ENCODE results near the gene CDC42EP4.

CDC42EP4 gene

GRCh38 chr17:73293480-73293911, 18.3 kb downstream of the CDC42EP4 start:
- no peak for DNase-seq

DNA sequence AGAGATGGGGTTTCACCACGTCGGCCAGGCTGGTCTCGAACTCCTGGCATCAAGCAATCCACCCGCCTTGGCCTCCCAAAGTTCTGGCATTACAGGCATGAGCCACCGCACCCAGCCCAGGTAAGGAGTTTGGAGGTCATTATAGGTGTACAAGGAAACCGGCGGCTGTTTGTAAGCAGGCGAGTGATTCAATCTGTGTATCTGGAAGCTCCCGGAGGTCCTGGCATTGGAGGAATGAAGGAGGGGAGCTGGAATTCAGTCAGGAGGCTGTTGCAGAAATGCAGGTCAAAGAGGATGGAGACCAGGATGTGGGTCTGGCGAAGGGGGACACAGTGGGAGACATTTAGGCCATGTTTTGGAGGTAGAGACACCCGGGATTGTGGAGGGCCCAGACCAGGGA, 18.8 kb downstream of the CDC42EP4 start:
- DNase-seq = no peak

- no peak for DNase-seq
Observed at GRCh38 chr17:73292031-73292531, 19.7 kb downstream of the CDC42EP4 start.

DNA sequence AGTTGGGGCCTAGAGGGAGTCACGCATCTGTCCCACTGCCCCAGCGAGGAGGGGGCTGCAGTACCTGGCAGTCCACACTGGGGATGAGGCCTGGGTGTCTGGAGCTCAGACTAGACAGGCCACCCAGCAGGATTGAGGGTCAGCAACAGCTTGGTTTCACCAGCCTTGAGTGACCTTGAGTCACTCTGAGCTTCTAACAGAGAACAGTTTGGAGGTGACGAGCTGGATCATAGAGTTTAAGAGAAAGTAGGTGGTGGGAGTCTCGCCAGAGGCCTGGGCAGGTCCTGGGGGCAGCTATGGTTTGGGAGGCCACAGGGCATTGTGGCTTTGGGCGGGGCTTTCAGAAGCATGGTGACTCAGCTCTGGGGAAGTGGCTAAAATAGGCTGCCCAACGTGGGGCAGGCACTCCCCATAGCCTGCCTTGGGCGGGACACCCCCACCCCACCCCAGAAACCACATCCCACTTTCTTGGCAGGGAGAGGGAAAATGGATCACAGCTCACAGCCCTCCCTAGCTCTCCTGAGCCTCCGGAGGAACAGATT, 20.5 kb downstream of the CDC42EP4 start:
- no peak for DNase-seq

DNA sequence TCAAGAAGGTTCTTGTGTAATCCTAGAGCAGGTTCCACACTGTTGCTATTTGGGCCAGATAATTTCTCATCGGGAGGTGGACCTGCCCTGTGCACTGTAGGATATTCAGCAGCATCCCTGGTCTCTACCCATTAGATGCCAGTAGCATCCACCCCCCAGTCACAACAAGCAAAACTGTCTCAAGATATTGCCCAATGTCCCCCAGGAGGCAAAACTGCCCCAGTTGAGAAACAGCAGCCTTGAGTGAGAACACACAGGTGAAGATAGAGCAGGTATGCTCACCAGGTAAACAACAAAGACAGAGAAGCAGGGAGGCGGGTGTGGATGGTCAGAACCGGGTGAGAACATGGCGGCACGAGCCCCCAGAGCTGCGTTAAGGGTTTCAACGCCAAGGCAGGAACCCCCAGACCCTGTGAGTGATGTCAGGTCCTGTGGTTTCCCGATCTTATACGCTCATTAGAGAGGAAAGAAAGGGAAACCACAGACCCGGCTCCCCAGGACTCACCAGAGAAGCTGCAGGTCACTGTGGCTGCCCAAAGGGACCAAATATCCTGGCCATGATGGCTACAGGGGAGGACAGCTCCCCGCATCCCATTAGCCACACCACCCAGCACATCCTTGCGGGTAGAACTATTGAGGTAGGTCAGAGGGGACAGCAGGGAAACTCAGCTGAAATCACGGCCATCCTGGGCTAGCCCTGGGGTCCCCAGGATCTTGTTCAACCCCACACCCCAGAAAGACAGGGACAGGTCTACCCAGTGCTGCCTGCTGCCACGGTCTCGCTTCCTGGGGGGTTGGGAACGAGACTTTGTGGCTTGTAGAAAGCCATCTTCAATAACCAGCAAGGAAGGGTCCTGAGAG, 21.2 kb downstream of the CDC42EP4 start:
- no peak for DNase-seq

- no peak for DNase-seq
Observed at GRCh38 chr17:73289549-73290254, 22.1 kb downstream of the CDC42EP4 start.

DNA sequence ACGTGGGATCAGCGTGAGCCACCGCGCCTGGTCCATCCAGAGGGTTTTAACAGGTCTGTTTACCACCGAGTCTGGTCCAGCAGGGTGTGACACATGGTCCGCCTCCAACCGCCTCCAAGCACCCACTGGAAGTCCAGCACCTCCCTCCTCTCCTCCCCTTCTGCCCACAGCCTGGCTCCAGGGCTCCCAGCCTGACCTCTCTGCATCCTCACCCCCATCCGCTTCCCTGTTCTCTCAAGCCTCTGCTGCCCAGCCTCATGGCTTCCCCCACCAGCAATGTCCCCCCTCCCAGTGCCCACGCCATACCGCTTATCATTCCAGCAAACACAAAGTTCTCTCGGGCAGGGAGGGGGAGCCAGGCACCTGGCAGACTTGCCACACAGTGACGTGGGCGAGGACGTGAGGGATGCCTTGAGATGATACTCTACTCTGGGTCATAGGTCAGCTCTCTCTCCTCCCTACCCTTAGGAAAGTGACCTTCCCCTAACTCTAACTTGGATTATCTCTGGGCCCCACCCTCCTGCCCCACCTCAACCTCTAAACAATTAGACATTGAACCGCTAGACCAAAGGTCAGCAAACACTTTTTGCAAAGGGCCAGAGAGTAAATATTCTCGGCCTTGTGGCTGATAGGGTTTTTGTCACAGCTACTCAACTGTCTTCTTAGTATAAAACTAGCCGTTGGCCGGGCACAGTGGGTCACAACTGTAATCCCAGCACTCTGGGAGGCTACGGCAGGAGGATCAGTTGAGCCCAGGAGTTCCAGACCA, 23.1 kb downstream of the CDC42EP4 start:
- no peak for DNase-seq

DNA sequence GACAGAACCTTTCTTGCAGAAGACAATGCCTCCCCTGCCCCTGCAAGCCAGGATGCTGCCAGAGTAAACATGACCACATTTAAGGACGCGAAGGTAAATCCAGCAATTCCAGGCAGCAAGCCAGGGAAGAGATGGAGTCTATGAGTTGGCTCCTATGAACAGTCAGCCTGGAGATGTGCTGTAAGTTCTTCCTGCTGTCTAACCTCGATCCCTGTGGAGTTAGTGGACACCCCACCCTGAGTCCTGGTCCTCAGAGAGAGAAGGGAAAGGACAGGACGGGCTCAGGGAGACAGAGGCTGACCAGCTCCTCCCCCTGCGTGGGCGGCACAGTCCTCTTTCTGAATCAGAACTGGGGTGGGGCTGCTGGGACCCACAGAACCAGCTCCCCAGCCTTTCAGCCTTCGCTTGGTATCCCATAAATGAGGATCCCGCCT, 24.9 kb downstream of the CDC42EP4 start:
- DNase-seq = peak; percentile 78

DNA sequence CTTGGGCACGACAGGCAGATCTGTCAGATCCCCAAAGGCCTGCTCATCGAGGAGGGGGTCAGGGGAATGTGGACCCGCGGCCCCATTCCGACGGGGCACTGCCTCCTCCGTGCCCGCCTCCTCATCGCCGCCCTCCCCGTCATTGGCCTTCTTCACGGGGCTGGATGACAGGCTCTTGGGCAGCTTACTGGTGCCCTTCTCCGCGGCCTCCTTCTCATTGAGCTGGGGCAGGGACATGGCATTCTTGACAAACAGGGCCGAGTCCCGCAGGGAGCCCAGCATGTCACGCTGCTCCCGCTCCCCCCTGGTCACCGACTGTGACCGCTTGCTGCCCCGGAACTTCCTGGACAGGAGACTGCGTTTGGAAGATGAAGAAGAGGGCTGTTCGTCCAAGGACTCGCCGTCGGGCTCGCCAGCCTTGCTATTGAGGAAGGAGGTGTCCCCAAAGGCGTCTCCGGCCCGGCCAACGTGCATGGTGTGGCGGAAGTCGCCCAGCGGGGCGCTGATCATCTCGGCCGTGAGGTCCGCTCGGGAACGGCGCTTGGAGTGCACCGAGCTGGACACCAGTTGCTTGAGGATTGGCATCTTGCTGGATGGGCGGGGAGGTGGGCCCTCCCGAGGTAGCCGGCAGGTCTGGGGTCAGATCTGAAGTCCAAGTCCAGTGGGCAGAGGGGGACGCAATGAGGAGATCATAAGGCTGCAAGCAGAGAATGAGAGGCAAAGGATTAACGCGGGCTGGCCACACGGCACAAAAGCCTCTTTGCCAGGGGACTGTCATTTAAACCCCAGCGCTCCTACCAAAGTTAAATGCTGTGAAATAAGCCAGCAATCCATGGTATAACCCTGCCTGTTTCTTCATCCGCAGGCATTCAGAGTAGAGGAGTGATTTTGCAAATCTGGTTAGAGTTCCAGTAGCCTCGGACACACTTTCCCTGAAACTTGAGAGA, 25.6 kb downstream of the CDC42EP4 start:
- no peak for DNase-seq

DNA sequence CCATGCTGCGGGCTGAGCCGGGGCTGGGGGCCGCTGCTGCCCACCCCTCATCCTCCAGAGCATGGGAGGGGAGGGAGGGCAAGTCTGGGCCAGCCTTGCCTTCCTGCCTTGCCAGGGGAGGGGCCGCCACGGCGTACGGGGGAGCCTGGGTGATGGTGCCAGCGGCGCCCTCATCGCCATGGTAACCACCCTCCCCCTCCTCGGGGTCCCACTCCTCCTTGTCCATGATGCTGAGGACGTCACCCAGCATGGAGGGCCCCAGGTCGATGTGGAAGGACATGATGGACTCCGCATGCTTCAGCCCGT, 26.2 kb downstream of the CDC42EP4 start:
- DNase-seq = no peak

- no peak for DNase-seq
Observed at GRCh38 chr17:73284906-73285602, 26.7 kb downstream of the CDC42EP4 start.

DNA sequence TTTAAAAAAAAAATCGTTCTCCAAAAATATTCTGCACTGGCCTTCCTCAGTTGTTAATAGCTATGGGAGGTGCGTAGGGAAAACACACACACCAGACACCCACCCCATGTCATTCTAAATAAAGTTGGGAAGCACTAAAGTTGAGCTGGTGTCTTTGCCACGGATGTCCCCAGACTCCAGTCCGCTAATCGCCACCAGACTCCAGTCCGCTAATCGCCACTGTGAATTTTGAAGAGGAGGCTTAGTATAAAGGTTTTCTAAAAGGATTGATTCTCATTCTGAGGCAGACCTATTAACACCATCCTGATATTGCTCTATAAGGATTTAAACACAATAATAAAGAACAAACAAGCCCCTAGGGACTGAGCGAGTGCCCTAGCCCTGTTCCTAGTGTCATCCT, 27.4 kb downstream of the CDC42EP4 start:
- DNase-seq = no peak

DNA sequence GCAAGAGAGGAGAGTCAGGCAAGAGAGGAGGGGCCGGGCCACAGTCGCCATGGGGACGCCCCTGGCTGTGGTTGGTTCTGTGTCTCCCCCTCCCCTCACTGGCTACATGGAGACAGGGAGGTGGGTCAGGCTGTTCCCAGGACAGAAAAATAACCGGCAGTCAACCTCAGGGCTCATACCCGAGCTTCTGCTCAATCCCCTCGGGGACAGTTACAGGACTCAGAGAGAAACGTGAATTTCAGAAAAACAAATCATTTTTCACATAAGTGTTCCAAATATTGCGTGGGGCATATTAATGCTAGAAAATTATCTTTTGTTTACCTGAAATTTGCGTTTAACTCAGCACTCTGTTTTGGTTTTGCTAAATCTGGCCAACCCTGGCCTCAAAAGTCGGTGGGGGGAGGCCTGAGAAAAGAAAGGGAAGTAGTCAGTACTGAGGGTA, 27.9 kb downstream of the CDC42EP4 start:
- DNase-seq = peak; percentile 50

DNA sequence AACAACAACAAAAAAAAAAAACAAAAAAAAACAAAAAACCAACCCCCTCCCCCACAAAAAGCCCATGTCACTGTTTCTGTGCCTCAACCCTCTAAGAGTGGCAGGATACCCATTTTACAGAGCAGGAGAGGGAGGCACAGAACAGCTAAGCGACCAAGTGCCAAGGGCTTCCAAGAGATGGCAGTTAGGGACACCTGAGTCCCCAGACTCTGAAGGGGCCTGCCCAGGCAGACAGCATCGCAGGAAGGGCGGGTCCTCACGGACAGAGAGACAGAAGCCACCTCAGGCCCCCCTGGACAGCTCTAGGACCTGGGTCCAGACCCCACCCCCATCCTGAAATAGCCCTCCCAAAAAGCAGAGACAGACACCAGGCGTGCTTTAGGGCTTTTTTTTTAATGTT, 28.6 kb downstream of the CDC42EP4 start:
- no peak for DNase-seq

- no peak for DNase-seq
Observed at GRCh38 chr17:73282629-73283028, 29.2 kb downstream of the CDC42EP4 start.

DNA sequence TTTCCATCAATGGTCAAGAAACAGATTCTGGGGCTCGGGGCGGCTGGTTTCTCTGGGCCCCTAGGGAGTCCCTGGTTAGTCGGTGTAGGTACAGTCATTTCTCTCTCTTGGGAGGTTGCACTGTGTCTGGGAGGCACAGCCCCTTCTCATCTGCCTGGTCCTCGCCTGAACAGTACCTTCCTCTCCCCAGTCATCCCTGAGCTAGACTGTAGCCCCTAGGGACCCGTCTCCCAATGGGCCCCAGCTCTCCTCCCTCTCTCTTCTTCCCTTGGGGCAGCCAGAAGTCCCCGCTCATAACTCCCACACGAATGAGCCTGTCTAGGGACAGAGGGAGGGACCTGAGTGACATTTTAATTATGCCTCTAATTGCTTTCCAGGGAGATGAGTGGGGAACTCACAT, 29.9 kb downstream of the CDC42EP4 start:
- peak; percentile 70 for DNase-seq

DNA sequence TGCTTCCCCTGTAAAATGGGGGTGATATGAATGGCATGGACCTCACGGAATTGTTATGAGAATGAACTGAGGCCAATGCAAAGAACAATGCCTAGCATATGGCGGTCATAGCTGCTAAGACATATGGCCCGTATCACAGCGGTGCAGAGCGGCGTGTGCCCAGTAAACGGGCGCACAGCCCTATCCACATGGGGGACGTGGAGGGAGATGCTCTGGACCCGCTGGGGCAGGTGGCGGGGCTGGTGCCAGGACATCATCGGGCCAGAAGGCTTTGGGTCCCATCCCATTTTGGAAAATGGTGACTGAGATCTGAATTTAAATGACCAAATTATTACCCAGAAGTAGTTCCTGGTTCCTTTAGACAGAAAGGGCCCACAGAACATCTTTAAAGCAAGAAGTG, 31.6 kb downstream of the CDC42EP4 start:
- no peak for DNase-seq

GRCh38 chr17:73279704-73280103, 32.1 kb downstream of the CDC42EP4 start:
- DNase-seq = no peak

DNA sequence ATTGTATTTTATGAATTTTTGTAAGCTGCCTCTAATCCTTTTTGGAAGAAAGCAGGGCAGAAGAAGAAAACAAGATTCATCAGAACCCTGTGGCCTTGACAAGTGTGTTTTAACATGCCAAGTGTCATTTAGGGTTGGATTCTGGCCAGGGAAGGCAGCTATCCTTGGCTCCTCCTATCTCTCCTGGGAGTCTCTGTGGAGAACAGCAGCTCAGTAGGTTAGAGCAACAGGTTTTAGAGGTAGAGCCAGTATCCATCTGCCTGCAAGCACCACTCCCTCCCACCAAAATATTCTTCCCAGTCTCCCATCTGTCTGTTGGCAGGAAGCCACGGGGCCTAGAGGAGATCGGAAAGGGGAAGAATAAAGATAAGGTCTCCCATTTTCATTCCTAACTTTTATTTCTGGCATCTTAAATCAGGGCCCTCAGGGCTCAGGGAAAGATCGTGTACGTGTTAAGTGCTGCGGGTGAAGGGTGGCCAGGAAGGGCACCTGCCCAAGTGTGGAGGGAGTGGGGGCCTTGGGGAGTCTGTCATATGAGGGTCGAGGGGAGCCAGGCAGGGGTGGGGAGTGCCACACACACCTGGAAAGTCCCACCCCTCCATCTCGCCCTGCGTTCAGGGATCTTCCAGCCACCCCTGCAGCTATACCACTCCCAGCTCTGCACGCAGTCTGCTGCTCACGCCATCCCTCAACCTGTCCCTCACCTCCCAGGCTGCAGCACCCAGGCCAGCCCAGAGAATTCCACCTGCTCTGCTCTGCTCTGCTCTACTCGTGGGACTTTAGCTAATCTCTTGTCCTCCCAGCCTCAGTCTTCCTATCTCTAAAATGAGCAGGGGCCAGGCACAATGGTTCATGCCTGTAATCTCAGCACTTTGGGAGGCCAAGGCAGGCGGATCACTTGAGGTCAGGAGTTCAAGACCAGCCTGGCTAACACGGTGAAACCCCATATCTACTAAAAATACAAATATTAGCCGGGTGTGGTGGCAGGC, 33.0 kb downstream of the CDC42EP4 start:
- DNase-seq = peak; percentile 98

DNA sequence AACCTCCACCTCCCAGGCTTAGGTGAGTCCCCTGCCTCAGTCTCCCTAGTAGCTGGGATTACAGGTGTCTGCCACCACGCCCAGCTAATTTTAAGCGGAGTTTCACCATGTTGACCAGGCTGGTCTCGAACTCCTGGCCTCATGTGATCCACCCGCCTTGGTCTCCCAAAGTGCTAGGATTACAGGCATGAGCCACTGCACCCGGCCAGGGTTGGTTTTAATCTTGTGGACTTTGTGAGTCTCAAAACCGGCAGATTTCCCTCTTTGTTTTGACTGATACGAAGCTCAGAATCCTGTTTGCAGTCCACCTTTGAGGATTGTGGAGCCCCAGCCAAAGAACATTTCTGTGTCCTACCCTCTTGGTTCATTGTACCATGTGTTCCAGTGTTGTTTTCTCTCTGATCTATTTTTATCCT, 33.7 kb downstream of the CDC42EP4 start:
- no peak for DNase-seq
